Adrenal gland (tissue), 12 donors: ENCODE results near the gene MLN. TPM values are rescaled to one million over a fixed set of nuclear protein-coding genes. Genes with fewer than 3 reads are reported as not detected.

Source experiments
- DNase-seq, 7 donors: peaks; one replicate each; pipeline ENCODE4 v3.0.0-alpha.2; 2019 to 2020
- H3K27ac ChIP-seq, 5 donors: fragments of 200-600 bp; sonication (generic) in 4 of 5; 1 replicate in 3 of 5; 2 replicates in 2 of 5; pipeline versions ENCODE4 v1.5.1 to v1.8.0; 2016 to 2020; ENCODE audit warnings: mild to moderate bottlenecking in 1 of 5
- H3K27me3 ChIP-seq: fragments of 200-600 bp; 2 replicates; pipeline ENCODE4 v1.8.0; 2021
- H3K36me3 ChIP-seq, 2 donors: fragments of 200-600 bp; replicated peaks in 1 of 2; 1 replicate in 1 of 2; 2 replicates in 1 of 2; pipeline versions ENCODE4 v1.5.1 to v1.8.0; 2018 to 2022
- H3K4me1 ChIP-seq, 2 donors: fragments of 200-600 bp; replicated peaks in 1 of 2; 1 replicate in 1 of 2; 2 replicates in 1 of 2; pipeline versions ENCODE4 v1.5.1 to v1.8.0; 2018 to 2021
- H3K4me3 ChIP-seq, 4 donors: fragments of 200-600 bp; sonication (generic) in 3 of 4; one replicate each; pipeline ENCODE4 v1.5.1; 2016 to 2018
- H3K9me3 ChIP-seq, 3 donors: fragments of 200-600 bp; sonication (generic) in 1 of 3; replicated peaks in 1 of 3; 1 replicate in 2 of 3; 2 replicates in 1 of 3; pipeline versions ENCODE4 v1.5.1 to v1.8.0; 2016 to 2021
- CTCF ChIP-seq, 6 experiments: fragments of 450-650 bp in 4 of 6; fragments of 200-600 bp in 2 of 6; sonication (generic) in 1 of 6; IDR thresholded peaks; 1 replicate in 5 of 6; 2 replicates in 1 of 6; pipeline versions ENCODE4 v1.5.1 to v1.8.0; 2016 to 2021; ENCODE audit warnings: antibody characterized with exemption in 6 of 6, mild to moderate bottlenecking in 2 of 6, moderate library complexity in 1 of 6
- POLR2A ChIP-seq, 2 donors: fragments of 450-650 bp; IDR thresholded peaks; one replicate each; pipeline ENCODE4 v1.6.1; 2017; ENCODE audit warnings: antibody characterized with exemption in 2 of 2, mild to moderate bottlenecking in 2 of 2, moderate library complexity in 1 of 2
- WGBS, 4 donors: extraction: QIAGEN DNeasy Blood & Tissue Kit in 2 of 4; methylation state at CpG; one replicate each; pipeline versions ENCODE4 v1.1.5 to v1.1.7; 2013 to 2017; 5-methylcytosine and 5-hydroxymethylcytosine counted together
- intact Hi-C, 2 donors: fragments of 100-400 bp; cut with DNase I; formaldehyde crosslinking; loops; one replicate each; pipeline versions ENCODE4 v1.14.1 to v1.15.0; 2022 to 2023
- polyA plus RNA-seq, 3 donors: library from polyadenylated mRNA; stranded (reverse); fragments of 200-250 nt in 2 of 3; fragments of 350-450 nt in 1 of 3; fragmentation: Illumina TruSeq in 1 of 3; extraction: RNeasy Lipid Tissue Mini Kit (QIAGEN cat#74804) in 1 of 3; gene quantifications; one replicate each; pipeline ENCODE4 v1.2.3, GENCODE V29; 2013 to 2014
- total RNA-seq, 9 donors: library from RNA; depleted of rRNA in 4 of 9; stranded (reverse); fragments of >200 nt in 4 of 9; fragments of 120-200 nt in 1 of 9; fragmentation: NEBNext Ultra II Directional in 1 of 9; extraction: Animal tissue kit (Norgen Biotek cat#: 25700) in 1 of 9; gene quantifications; one replicate each; pipeline versions ENCODE4 v1.1.0 to v1.2.4, GENCODE V29; 2013 to 2023
- donor health status: healthy with polysubstance abuse.
- donor health status: Bipolar disorder and iron deficiency.
- donor health status: DM: yes; HTN: yes; CAD: no.
- donor health status: DM: no; HTN: no; CAD: no.
- donor health status: DM: no; HTN: no; CAD: no.
- donor health status: DM: yes; HTN: yes; CAD: no.

MLN gene
- total and polyA plus RNA-seq, 12 donors, result not detected

DNA sequence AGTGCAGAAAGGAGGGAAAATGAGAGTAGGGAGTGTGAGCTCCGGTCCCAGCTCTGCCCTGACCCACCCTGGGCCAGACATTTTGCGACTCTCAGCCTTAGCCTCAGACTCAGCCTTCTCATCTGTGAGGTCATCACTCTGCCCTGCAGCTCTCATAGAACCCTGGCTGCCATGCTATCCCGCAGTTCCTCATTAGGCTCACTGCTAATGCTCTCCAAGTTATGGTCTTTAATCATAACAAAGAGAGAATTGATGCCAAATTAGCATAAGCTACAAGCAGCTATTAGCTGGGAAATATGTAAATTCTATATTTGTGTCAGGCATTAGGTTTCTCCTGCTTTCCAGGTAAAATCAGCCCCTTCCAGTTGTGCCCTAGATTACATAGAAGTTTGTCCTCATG lies 46.5 kb upstream of the MLN start:
- WGBS, 4 donors, result 46 to 83% (median 75%) methylated on average over 2 to 3 of the region's 3 CpGs

DNA sequence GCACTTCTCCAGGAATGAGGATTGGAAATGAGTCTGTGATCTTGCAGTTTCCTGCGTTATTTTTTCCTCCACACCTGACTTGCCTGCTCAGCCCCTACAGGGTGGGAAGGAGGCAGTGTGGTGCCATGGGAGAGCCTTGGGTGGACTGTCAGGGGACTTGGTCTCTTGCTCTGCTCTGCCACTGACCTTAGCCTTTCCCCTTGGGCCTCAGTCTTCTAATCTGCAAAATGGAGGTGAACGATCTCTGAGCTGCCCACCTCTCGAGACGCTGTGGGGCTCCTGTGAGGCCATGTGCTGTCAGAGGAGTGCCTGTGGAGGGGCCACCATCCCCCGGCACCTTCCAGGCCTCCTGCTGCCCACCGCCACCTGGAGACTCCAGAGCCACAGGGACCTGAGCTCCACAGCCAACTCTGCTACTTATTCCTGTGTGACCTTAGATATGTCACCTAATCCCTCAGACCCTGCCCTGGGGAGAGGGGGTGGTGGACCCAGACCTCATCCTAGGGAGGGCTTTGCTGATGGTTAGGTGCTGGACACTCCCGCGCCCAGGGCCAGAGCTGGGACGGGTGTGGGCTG lies 45.8 kb upstream of the MLN start:
- Histone ChIP-seq H3K36me3 (no peaks in the 10 kb centered on the region), H3K4me3 (no peak overlapping the region), H3K27ac (no peak overlapping the region), H3K9me3 (no peaks in the 10 kb centered on the region), H3K27me3 (no peaks in the 10 kb centered on the region), H3K4me1 (no peaks in the 10 kb centered on the region)
- 79 to 92% (median 88%) methylated on average over 5 to 9 of the region's 9 CpGs for WGBS, 4 donors
- intact Hi-C loops, result no loop called here
- no peak for DNase-seq
- TF ChIP-seq CTCF (IDR thresholded peaks at IDR 0.05) (no peak), POLR2A (IDR thresholded peaks at IDR 0.05) (no peak)

More for the DNA sequence above, 46.5 kb upstream of the MLN start:
- H3K27ac ChIP-seq, result no peak overlapping the region
- no peak for DNase-seq
- no peak overlapping the region for H3K4me3 ChIP-seq
- H3K4me1 ChIP-seq, result no peaks in the 10 kb centered on the region
- TF ChIP-seq POLR2A (IDR thresholded peaks at IDR 0.05) (no peak), CTCF (IDR thresholded peaks at IDR 0.05) (no peak)
- H3K9me3 ChIP-seq, result no peaks in the 10 kb centered on the region
- no peaks in the 10 kb centered on the region for H3K27me3 ChIP-seq
- no peaks in the 10 kb centered on the region for H3K36me3 ChIP-seq
- intact Hi-C loops, result no loop called here

- H3K4me1 ChIP-seq, result no peaks in the 10 kb centered on the region
- H3K36me3 ChIP-seq, result no peaks in the 10 kb centered on the region
- H3K27me3 ChIP-seq, result no peaks in the 10 kb centered on the region
- H3K4me3 ChIP-seq, result no peak overlapping the region
- intact Hi-C loops, result no loop called here
- no peak for DNase-seq
- 79 to 90% (median 86%) methylated on average over 3 of the region's 3 CpGs for WGBS, 4 donors
- no peaks in the 10 kb centered on the region for H3K9me3 ChIP-seq
- TF ChIP-seq CTCF (IDR thresholded peaks at IDR 0.05) (no peak), POLR2A (IDR thresholded peaks at IDR 0.05) (no peak)
- H3K27ac ChIP-seq, result no peak overlapping the region
Observed at GRCh38 chr6:33848484-33848883, 44.7 kb upstream of the MLN start.

DNA sequence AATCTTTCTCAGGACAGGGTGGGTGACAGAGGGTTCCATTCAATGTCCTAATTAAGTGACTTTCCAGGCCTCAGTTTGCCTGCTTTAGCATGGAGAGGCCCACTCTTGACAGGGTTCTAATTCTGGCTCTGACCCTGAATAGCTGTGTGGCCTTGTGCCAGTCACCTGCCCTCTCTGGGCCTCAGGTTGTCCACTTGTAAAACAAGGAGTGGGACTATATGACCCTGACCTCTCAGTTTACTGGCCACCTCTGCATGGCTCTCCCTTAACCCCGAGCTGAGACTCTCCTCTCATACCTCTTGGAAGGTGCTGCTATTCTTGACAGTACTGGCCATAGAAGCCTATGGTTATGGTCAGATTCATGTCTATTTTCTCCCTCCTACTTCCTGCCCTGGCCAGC lies 44.1 kb upstream of the MLN start:
- 85 to 100% (median 88%) methylated on average over 1 of the region's 1 CpG for WGBS, 4 donors
- Histone ChIP-seq H3K4me1 (no peaks in the 10 kb centered on the region), H3K36me3 (no peaks in the 10 kb centered on the region), H3K9me3 (no peaks in the 10 kb centered on the region), H3K27ac (no peak overlapping the region), H3K27me3 (no peaks in the 10 kb centered on the region), H3K4me3 (no peak overlapping the region)
- no peak for DNase-seq
- TF ChIP-seq CTCF (IDR thresholded peaks at IDR 0.05) (no peak), POLR2A (IDR thresholded peaks at IDR 0.05) (no peak)
- intact Hi-C loops, result no loop called here
